GM23248 (cell line): ENCODE data around the gene TSPAN5.

Source experiments
- EZH2 ChIP-seq: fragments of 200-600 bp; sonication (generic); IDR thresholded peaks from 2 replicates; pipeline ENCODE4 v1.6.1; 2018; ENCODE audit warnings: antibody characterized with exemption, mild to moderate bottlenecking; ENCODE audit not compliant: insufficient read depth, poor library complexity, severe bottlenecking
- EZH2phosphoT487 ChIP-seq: fragments of 200-600 bp; sonication (generic); IDR thresholded peaks from 2 replicates; pipeline ENCODE4 v1.6.1; 2018; ENCODE audit warnings: antibody characterized with exemption, moderate library complexity, mild to moderate bottlenecking, low read depth; ENCODE audit not compliant: insufficient read depth

- no peak for TF ChIP-seq EZH2
- TF ChIP-seq EZH2phosphoT487, result no peak
Observed at GRCh38 chr4:98586291-98586961, 72.0 kb downstream of the TSPAN5 start.
